ENCODE results near the gene CORIN.
"Not testable (repeated sequence)": the region's sequence is repeated elsewhere in the genome, so short reads cannot be mapped to it uniquely, and the experiment has no call there.

CORIN gene

DNA sequence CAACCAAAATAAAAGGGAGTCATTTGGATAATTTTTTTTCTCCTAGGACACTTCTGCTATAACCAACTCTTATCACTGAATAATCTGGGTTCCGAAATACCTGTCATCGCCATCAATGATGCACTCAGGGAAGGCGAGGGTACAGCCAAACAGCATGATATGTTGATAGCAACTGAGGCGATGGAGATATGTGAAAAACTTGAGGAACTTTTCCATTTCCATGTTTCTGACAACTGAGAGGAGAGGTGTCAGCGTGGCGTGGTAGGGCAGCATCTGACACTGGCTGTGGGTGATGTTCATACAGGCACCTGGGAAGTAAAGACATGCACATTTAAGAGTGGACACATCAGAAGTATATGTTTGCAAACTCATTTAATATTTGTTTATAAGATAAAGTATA lies 74.6 kb downstream of the CORIN start:
- no peak overlapping the region for H3K27ac Mint-ChIP-seq
- no peaks in the 10 kb centered on the region for H3K36me3 Mint-ChIP-seq (ENCODE audit: low read depth)
- no peaks in the 10 kb centered on the region for H3K27me3 Mint-ChIP-seq (ENCODE audit: low read depth)
- H3K4me3 Mint-ChIP-seq = no peak overlapping the region
- H3K4me1 Mint-ChIP-seq (ENCODE audit: low read depth) = no peaks in the 10 kb centered on the region
- H3K9me3 Mint-ChIP-seq = peaks cover 6% of the 10 kb centered on the region

DNA sequence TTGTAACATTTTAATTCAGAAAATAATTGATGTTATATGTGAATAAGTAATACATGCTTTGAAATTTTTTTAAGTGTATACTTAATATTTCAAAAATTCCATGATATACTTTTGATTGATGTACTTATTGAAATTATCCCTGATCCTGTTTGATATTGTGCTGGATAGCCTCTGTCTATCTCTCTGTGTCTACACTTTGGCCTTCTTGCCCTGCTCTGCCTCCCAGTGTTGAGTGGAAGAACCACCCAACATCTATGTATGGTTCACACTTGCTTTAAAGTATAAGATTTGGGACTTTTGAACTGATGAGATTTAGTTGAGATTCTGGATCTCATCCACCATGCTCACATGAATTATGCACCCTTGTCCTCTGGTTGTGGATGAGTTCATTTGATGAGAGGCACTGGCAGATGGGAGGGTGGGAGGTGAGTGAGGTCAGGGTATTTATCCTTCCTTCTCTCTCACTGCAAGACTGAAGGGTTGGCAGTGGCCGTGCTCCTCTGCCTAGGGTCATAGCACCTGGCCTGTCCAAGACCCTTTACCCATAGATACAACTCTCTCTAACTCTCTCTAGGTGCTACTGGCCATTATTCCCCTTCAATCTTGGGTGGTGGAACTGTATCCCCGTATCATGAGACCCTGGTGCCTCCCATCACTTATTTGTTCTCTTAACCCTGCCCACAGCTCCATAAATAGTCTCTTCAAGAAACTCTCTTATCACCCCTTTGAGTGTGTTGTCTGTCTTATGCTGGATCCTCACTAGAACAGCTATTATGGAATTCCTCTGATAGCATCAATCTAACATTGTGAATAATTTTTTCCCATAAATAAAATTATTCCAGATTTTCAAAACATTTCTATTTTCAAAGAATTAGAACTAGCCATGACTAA lies 75.2 kb downstream of the CORIN start:
- H3K4me1 Mint-ChIP-seq (ENCODE audit: low read depth) = no peaks in the 10 kb centered on the region
- H3K27ac Mint-ChIP-seq = no peak overlapping the region
- H3K36me3 Mint-ChIP-seq (ENCODE audit: low read depth) = no peaks in the 10 kb centered on the region
- no peaks in the 10 kb centered on the region for H3K27me3 Mint-ChIP-seq (ENCODE audit: low read depth)
- H3K4me3 Mint-ChIP-seq = no peak overlapping the region
- peaks cover 6% of the 10 kb centered on the region for H3K9me3 Mint-ChIP-seq

DNA sequence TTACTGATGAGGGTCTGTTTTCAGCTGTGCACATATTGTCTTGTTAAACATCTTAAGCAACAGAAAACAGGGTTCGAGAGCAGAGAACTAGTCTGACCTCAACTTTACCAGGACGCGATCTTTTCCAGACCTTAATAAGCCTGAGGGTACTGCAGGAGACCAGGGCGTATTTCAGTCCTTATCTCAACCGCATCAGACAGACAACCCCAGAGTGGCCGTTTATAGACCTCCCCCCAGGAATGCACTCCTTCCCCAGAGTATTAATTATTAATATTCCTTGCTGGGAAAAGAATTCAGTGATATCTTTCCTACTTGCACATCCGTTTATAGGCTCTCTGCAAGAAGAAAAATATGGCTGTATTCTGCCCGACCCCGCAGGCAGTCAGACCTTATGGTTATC lies 84.6 kb downstream of the CORIN start:
- H3K36me3 Mint-ChIP-seq (ENCODE audit: low read depth); H3K9me3 Mint-ChIP-seq; H3K4me1 Mint-ChIP-seq (ENCODE audit: low read depth); H3K4me3 Mint-ChIP-seq; H3K27me3 Mint-ChIP-seq (ENCODE audit: low read depth); H3K27ac Mint-ChIP-seq: not testable (repeated sequence)

DNA sequence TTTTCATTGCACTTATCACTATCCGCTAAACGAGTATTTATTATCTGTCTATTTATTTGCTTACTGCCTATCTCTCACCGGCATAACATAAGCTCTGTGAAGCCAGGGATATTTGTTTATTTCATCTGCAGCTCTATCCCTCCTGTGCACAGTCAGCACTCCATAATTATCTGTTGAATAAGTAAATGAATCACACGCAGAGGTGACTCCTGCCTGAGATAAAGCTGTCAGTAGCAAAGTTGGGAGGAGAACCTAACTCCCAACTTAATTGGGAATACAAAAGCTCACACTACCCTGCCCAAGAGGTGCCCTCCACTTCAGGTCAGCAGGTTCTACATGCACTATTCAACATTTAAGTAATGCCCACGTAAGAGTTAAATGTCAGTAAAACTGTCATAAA lies 85.7 kb downstream of the CORIN start:
- no peaks in the 10 kb centered on the region for H3K27me3 Mint-ChIP-seq (ENCODE audit: low read depth)
- H3K9me3 Mint-ChIP-seq = peaks cover 3% of the 10 kb centered on the region
- no peaks in the 10 kb centered on the region for H3K4me1 Mint-ChIP-seq (ENCODE audit: low read depth)
- H3K4me3 Mint-ChIP-seq = no peak overlapping the region
- no peaks in the 10 kb centered on the region for H3K36me3 Mint-ChIP-seq (ENCODE audit: low read depth)
- H3K27ac Mint-ChIP-seq = no peak overlapping the region

DNA sequence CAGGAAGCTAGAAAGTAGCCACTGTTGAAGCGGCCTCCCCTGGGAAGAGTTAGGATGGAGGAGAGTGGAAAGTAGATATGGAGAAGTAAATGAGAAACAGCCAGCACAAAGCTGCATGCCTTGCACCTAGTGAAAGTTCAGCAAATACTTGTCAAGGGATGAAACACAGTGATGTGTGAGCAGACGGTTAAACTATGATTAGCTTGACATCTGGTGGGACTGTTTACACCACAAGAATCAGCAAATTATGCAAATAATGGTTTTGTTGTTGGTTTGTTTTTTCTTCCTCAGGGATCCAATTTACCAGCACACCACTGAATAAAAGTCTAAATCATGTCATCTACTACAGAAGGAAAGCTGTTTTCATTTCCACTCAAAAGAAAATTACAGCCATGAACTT lies 87.1 kb downstream of the CORIN start:
- no peak overlapping the region for H3K4me3 Mint-ChIP-seq

DNA sequence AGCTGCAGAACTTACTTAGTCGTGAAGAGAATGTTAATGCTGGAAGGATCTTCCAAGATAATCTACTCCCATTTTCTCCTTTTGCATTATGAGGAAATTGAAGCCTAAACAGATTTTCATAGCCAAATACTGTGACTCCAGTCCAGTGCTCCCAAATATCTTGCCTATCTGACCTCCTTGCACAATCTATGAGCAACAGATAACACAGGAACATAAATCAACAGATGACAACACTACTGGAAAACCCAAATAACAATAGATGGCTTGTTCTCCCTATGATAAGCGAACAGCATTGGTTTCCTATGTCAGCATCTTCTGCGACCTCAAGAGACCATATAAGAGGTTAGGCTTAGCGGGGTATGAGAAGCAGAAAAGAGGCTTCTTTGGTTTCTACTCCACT lies 88.0 kb downstream of the CORIN start:
- Mint-ChIP-seq H3K27ac (no peak overlapping the region), H3K36me3 (ENCODE audit: low read depth) (no peaks in the 10 kb centered on the region), H3K9me3 (peaks cover 3% of the 10 kb centered on the region), H3K27me3 (ENCODE audit: low read depth) (no peaks in the 10 kb centered on the region), H3K4me1 (ENCODE audit: low read depth) (no peaks in the 10 kb centered on the region), H3K4me3 (no peak overlapping the region)

More for the DNA sequence above, 87.1 kb downstream of the CORIN start:
- H3K4me1 Mint-ChIP-seq (ENCODE audit: low read depth) = no peaks in the 10 kb centered on the region
- no peak overlapping the region for H3K27ac Mint-ChIP-seq
- H3K9me3 Mint-ChIP-seq = peaks cover 3% of the 10 kb centered on the region
- no peaks in the 10 kb centered on the region for H3K27me3 Mint-ChIP-seq (ENCODE audit: low read depth)
- H3K36me3 Mint-ChIP-seq (ENCODE audit: low read depth) = no peaks in the 10 kb centered on the region

DNA sequence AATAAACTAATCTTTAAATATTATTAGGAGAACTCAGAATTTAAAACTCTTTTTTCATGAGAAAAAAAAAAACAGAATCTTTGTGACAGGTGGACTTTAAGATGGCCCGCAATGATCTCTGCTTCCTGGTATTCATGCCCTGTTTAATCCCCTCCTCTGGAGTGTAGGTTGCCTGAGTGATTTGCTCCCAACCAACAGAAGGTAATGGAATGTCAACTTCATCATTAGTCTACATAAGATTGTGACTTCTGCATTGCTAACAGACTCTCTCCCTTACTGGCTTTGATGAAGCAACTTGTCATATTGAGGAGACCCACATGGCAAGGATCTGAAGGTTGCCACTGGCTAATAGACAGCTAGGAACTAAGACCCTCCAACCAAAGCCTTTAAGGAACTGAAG lies 88.8 kb downstream of the CORIN start:
- no peaks in the 10 kb centered on the region for H3K27me3 Mint-ChIP-seq (ENCODE audit: low read depth)
- no peak overlapping the region for H3K27ac Mint-ChIP-seq
- H3K4me3 Mint-ChIP-seq = no peak overlapping the region
- no peaks in the 10 kb centered on the region for H3K36me3 Mint-ChIP-seq (ENCODE audit: low read depth)
- H3K4me1 Mint-ChIP-seq (ENCODE audit: low read depth) = no peaks in the 10 kb centered on the region
- H3K9me3 Mint-ChIP-seq = peaks cover 3% of the 10 kb centered on the region

DNA sequence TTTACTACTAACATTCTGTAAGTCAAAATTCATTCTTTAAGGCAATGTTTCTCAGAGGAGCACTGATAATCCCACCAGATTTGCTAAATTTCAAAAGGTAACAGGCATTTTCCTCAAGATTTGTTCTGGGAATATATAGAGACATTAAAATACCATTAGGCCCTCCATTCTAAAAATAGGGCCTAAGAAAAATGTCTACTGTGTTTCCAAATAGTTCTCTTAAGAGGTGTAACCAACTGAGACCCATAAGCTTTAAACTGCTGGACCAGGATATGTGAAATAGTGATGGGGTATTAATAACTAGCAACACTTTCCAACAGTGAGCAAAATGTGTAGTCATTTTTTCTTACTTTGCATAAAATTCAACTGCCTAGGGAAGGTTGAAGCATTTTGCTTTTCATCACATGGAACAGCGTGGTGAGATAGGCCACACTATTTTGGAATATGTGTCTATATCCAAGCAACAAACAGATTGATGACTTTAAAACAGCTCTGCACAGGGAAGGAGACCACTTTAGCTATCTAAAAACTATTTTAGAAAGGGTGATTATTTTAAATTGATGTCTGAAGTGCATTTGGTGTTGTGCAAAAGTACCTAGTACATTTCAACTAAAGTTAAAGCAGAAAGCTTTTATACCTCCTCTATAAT lies 89.9 kb downstream of the CORIN start:
- no peak overlapping the region for H3K27ac Mint-ChIP-seq
- H3K9me3 Mint-ChIP-seq = peaks cover 2% of the 10 kb centered on the region
- H3K36me3 Mint-ChIP-seq (ENCODE audit: low read depth) = no peaks in the 10 kb centered on the region
- H3K4me1 Mint-ChIP-seq (ENCODE audit: low read depth) = no peaks in the 10 kb centered on the region
- H3K4me3 Mint-ChIP-seq = no peak overlapping the region
- H3K27me3 Mint-ChIP-seq (ENCODE audit: low read depth) = no peaks in the 10 kb centered on the region

DNA sequence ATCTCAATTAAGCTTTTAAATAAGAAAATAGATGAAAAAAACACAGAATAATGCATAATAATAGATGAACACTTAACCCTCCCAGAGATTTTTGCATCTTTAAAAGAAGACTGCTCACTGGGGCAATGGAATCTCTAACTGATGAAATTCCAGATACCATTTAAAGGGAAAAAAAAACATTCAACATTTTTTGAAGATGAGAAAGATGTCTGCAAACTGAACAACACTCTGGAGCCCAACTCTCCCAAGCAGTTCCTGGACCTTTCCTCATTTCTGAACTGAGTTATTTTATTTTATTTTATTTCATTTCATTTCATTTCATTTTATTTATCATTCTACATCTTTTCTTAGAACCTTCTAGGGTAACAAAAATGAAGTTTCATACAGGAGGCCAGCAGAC lies 90.7 kb downstream of the CORIN start:
- H3K4me1 Mint-ChIP-seq (ENCODE audit: low read depth) = no peaks in the 10 kb centered on the region
- H3K9me3 Mint-ChIP-seq = no peaks in the 10 kb centered on the region
- H3K27me3 Mint-ChIP-seq (ENCODE audit: low read depth) = no peaks in the 10 kb centered on the region
- no peaks in the 10 kb centered on the region for H3K36me3 Mint-ChIP-seq (ENCODE audit: low read depth)
- no peak overlapping the region for H3K4me3 Mint-ChIP-seq
- no peak overlapping the region for H3K27ac Mint-ChIP-seq

DNA sequence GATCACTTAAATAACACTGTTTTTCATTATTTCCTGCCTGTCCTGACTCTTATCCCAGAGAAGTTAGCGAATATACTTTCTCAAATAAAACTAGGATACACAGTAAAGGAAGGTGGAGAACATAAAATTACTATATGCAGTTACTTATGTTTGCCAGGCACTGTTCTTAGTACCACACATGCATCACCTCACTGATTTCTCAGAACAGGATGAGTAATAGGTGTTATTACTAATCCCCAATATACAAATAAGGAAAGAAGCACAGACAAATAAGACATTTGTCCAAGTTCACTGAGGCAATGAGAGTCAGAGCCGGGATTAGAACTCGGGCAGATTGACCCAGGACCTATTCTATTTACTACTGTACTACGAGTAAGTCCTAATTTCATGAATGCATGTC lies 91.7 kb downstream of the CORIN start:
- H3K4me3 Mint-ChIP-seq = no peak overlapping the region
- H3K36me3 Mint-ChIP-seq (ENCODE audit: low read depth) = no peaks in the 10 kb centered on the region
- H3K9me3 Mint-ChIP-seq = no peaks in the 10 kb centered on the region
- no peaks in the 10 kb centered on the region for H3K4me1 Mint-ChIP-seq (ENCODE audit: low read depth)
- H3K27ac Mint-ChIP-seq = no peak overlapping the region
- H3K27me3 Mint-ChIP-seq (ENCODE audit: low read depth) = no peaks in the 10 kb centered on the region

DNA sequence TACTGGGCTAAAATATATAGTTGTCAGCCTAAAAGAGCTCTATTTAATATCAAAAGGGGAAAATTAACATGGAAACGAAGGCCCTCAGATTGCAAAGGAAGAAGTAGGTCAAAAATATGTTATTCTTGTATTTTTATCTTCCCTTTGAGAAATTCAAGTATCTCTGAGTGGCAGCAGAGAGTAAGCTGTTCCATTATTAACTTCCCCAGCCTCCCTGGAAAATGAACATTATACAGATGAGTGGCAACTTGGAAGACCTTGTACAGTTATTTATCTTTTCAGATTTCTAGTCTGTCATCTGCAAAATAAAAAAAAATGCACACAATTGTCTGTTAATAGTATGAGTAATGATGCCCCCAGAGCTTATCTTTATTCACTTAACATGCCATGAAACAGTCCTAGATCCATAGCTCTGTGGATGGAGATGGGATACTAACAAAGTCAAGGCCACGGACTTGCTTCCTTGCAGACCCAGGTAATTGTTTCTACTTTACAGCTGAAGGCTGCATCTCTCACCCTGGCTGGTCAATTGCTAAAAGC lies 93.0 kb downstream of the CORIN start:
- Mint-ChIP-seq H3K9me3 (no peaks in the 10 kb centered on the region), H3K36me3 (ENCODE audit: low read depth) (no peaks in the 10 kb centered on the region), H3K4me3 (no peak overlapping the region), H3K4me1 (ENCODE audit: low read depth) (no peaks in the 10 kb centered on the region), H3K27ac (no peak overlapping the region), H3K27me3 (ENCODE audit: low read depth) (peaks cover 1% of the 10 kb centered on the region)

DNA sequence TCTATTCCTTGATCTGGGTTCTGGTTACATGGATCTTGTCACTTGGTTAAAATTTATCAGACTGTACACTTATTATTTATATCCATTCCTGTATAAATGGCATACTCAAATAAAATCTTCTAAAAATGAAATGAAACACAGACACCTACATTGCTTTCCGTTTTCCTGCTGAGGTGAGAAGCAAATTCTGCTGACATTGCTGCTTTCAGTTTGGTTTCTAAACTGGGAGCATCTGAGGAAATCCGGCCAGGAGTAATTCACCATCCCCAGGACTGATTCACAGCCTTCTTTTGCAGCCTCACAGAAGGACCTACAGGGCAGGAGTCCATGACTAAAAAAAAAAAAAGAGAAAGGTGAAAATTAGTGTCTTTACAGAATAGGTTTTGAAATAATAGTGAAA lies 93.6 kb downstream of the CORIN start:
- no peaks in the 10 kb centered on the region for H3K9me3 Mint-ChIP-seq
- peaks cover 4% of the 10 kb centered on the region for H3K27me3 Mint-ChIP-seq (ENCODE audit: low read depth)
- H3K36me3 Mint-ChIP-seq (ENCODE audit: low read depth) = no peaks in the 10 kb centered on the region
- H3K4me3 Mint-ChIP-seq = no peak overlapping the region
- no peak overlapping the region for H3K27ac Mint-ChIP-seq
- no peaks in the 10 kb centered on the region for H3K4me1 Mint-ChIP-seq (ENCODE audit: low read depth)

DNA sequence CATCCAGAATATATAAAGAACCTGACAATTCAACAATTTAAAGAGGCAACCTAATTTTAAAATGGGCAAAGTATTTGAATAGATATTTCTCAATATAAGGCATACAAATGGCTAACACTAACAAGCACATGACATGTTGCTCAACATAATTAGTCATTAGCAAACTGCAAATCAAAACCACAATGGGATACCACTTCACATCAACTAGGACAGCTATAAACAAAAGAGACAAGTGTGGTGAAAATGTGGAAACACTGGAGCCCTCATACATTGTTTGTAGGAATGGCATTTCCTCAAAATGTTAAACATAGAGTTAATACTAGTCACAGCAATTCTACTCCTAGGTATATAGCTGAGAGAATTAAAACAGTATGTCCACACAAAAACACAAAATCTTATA lies 96.7 kb downstream of the CORIN start:
- no peak overlapping the region for H3K4me3 Mint-ChIP-seq

DNA sequence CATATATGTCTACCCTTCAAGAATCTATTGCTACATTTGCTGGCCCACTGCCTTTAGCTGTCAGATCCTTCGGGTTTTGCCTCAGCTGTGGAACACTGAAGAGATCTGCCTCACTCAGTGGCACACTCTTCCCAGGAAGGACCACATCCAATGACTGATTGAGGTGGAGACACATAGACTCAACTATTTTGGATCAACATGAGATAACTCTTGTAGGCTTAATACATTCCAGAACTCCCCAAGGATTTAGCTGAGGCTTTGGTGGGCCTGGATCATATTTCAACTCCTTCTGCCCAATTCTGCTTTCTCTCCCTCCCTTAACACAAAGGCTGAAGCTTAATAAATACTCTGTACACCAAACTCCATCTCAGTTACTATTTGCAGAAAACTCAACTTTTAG lies 100.5 kb downstream of the CORIN start:
- Mint-ChIP-seq H3K4me3 (no peak overlapping the region), H3K27ac (no peak overlapping the region), H3K36me3 (ENCODE audit: low read depth) (no peaks in the 10 kb centered on the region), H3K27me3 (ENCODE audit: low read depth) (peaks cover 4% of the 10 kb centered on the region), H3K4me1 (ENCODE audit: low read depth) (no peaks in the 10 kb centered on the region), H3K9me3 (no peaks in the 10 kb centered on the region)

More for the DNA sequence above, 96.7 kb downstream of the CORIN start:
- Mint-ChIP-seq H3K36me3 (ENCODE audit: low read depth) (no peaks in the 10 kb centered on the region), H3K27me3 (ENCODE audit: low read depth) (peaks cover 4% of the 10 kb centered on the region), H3K4me1 (ENCODE audit: low read depth) (no peaks in the 10 kb centered on the region), H3K9me3 (no peaks in the 10 kb centered on the region), H3K27ac (no peak overlapping the region)

DNA sequence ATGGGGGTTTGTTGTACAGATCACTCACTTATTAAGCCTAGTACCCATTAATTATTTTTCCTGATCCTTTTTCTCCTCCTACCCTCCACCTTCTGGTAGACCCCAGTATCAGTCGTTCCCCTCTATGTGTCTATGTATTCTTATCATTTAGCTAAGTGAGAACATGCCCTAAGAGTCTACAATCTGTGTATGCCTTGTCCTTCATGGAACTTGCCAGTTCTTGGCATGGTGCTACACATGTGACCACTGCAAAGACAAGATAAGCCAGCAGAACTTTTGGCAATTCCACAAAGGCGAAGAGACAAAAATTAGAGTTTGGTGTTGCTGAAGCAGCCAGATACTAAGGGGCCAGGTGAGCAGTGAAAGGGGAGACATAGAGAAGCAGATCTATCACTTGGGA lies 101.3 kb downstream of the CORIN start:
- Mint-ChIP-seq H3K4me3 (no peak overlapping the region), H3K27me3 (ENCODE audit: low read depth) (peaks cover 4% of the 10 kb centered on the region), H3K36me3 (ENCODE audit: low read depth) (no peaks in the 10 kb centered on the region), H3K9me3 (no peaks in the 10 kb centered on the region), H3K4me1 (ENCODE audit: low read depth) (no peaks in the 10 kb centered on the region), H3K27ac (no peak overlapping the region)

Data from T-helper 1 cell treated with Interleukin-12 subunit alpha and Interleukin-12 subunit beta and Interleukin-4 antibody, amounts not matched to agents 30 μg/mL and 1 μg/mL, for 36 hours (primary cell).